HepG2 (cell line): ENCODE data around the gene RGS14.

Source experiments
- CBX2 ChIP-seq, 2 experiments: fragments of 200-600 bp in 1 of 2; sonication (generic); formaldehyde crosslinking in 1 of 2; IDR thresholded peaks; 2 replicates each; pipeline versions ENCODE4 v1.7.0 to v1.8.1; 2018 to 2022; ENCODE audit warnings: low read depth in 2 of 2, low read length in 1 of 2, mild to moderate bottlenecking in 1 of 2, missing genetic modification reagents in 1 of 2
- GFI1 ChIP-seq: sonication (generic); formaldehyde crosslinking; IDR thresholded peaks from 2 replicates; pipeline ENCODE4 v1.5.0; 2020; ENCODE audit warnings: missing genetic modification reagents, mild to moderate bottlenecking, borderline replicate concordance
- HMGXB4 ChIP-seq, 2 experiments: sonication (generic) in 1 of 2; formaldehyde crosslinking in 1 of 2; IDR thresholded peaks; 2 replicates each; pipeline versions ENCODE4 v1.4.0 to v1.6.1; 2018 to 2020; ENCODE audit warnings: missing genetic modification reagents in 2 of 2, borderline replicate concordance in 1 of 2, low read depth in 1 of 2, mild to moderate bottlenecking in 1 of 2, missing biosample characterization in 1 of 2
- MTA3 ChIP-seq: sonication (generic); formaldehyde crosslinking; IDR thresholded peaks from 2 replicates; pipeline ENCODE4 v1.4.0; 2020; ENCODE audit warnings: missing genetic modification reagents
- RORA ChIP-seq: sonication (generic); formaldehyde crosslinking; IDR thresholded peaks from 2 replicates; pipeline ENCODE4 v1.5.0; 2020; ENCODE audit warnings: mild to moderate bottlenecking, missing genetic modification reagents, moderate library complexity
- ZBTB1 ChIP-seq: sonication (generic); formaldehyde crosslinking; IDR thresholded peaks from 2 replicates; pipeline ENCODE4 v1.4.0; 2020; ENCODE audit warnings: missing genetic modification reagents, borderline replicate concordance
- ZNF619 ChIP-seq: sonication (generic); formaldehyde crosslinking; IDR thresholded peaks from 2 replicates; pipeline ENCODE4 v1.4.0; 2020; ENCODE audit warnings: mild to moderate bottlenecking, missing genetic modification reagents
- ZNF747 ChIP-seq: sonication (generic); formaldehyde crosslinking; IDR thresholded peaks from 2 replicates; pipeline ENCODE4 v1.8.1; 2023; ENCODE audit warnings: missing genetic modification reagents, mild to moderate bottlenecking, borderline replicate concordance
- TF ChIP-seq, protein P1 (sequence below): sonication (generic); formaldehyde crosslinking; IDR thresholded peaks from 2 replicates; pipeline ENCODE4 v1.5.0; 2020; ENCODE audit warnings: mild to moderate bottlenecking, missing genetic modification reagents, moderate library complexity
- TF ChIP-seq, protein P2 (sequence below): sonication (generic); formaldehyde crosslinking; IDR thresholded peaks from 2 replicates; pipeline ENCODE4 v1.4.0; 2020; ENCODE audit warnings: mild to moderate bottlenecking, missing genetic modification reagents, borderline replicate concordance
- TF ChIP-seq, protein P3 (sequence below): sonication (generic); formaldehyde crosslinking; IDR thresholded peaks from 2 replicates; pipeline ENCODE4 v1.4.0; 2020; ENCODE audit warnings: missing genetic modification reagents

DNA sequence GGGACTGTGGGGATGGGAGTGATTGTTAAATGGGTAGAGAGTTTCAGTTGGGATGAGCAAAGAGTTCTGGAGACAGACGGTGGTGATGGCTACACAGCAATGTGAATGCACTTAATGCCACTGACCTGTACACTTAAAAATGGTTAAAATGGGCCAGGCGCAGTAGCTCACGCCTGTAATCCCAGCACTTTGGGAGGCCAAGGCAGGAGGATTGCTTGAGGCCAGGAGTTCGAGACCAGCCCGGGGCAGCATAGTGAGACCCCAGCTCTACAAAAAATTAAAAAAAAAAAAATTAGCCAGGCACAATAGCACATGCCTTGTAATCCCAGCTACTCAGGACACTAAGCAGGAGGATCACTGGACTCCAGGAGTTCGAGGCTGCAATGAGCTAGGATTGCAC lies 13.9 kb upstream of the RGS14 start:
- TF ChIP-seq, protein P1, sequence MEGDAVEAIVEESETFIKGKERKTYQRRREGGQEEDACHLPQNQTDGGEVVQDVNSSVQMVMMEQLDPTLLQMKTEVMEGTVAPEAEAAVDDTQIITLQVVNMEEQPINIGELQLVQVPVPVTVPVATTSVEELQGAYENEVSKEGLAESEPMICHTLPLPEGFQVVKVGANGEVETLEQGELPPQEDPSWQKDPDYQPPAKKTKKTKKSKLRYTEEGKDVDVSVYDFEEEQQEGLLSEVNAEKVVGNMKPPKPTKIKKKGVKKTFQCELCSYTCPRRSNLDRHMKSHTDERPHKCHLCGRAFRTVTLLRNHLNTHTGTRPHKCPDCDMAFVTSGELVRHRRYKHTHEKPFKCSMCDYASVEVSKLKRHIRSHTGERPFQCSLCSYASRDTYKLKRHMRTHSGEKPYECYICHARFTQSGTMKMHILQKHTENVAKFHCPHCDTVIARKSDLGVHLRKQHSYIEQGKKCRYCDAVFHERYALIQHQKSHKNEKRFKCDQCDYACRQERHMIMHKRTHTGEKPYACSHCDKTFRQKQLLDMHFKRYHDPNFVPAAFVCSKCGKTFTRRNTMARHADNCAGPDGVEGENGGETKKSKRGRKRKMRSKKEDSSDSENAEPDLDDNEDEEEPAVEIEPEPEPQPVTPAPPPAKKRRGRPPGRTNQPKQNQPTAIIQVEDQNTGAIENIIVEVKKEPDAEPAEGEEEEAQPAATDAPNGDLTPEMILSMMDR = no peak
- TF ChIP-seq HMGXB4 (CRISPR knock-in tag; IDR thresholded peaks at IDR 0.05; ENCODE audit: borderline replicate concordance in 1 of 2, low read depth in 1 of 2) = no peak
- TF ChIP-seq, protein P2, sequence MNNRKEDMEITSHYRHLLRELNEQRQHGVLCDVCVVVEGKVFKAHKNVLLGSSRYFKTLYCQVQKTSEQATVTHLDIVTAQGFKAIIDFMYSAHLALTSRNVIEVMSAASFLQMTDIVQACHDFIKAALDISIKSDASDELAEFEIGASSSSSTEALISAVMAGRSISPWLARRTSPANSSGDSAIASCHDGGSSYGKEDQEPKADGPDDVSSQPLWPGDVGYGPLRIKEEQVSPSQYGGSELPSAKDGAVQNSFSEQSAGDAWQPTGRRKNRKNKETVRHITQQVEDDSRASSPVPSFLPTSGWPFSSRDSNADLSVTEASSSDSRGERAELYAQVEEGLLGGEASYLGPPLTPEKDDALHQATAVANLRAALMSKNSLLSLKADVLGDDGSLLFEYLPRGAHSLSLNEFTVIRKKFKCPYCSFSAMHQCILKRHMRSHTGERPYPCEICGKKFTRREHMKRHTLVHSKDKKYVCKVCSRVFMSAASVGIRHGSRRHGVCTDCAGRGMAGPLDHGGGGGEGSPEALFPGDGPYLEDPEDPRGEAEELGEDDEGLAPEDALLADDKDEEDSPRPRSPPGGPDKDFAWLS (CRISPR knock-in tag) = no peak
- TF ChIP-seq MTA3 (CRISPR knock-in tag) = no peak
- no peak for TF ChIP-seq ZNF619
- no peak for TF ChIP-seq ZBTB1 (CRISPR knock-in tag)
- no peak for TF ChIP-seq RORA (CRISPR knock-in tag)
- no peak for TF ChIP-seq ZNF747 (CRISPR knock-in tag)
- TF ChIP-seq, protein P3, sequence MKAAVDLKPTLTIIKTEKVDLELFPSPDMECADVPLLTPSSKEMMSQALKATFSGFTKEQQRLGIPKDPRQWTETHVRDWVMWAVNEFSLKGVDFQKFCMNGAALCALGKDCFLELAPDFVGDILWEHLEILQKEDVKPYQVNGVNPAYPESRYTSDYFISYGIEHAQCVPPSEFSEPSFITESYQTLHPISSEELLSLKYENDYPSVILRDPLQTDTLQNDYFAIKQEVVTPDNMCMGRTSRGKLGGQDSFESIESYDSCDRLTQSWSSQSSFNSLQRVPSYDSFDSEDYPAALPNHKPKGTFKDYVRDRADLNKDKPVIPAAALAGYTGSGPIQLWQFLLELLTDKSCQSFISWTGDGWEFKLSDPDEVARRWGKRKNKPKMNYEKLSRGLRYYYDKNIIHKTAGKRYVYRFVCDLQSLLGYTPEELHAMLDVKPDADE (CRISPR knock-in tag) = no peak
- TF ChIP-seq CBX2 (IDR thresholded peaks at IDR 0.05; ENCODE audit: low read depth, low read length) = no peak
- no peak for TF ChIP-seq CBX2 (CRISPR knock-in tag; IDR thresholded peaks at IDR 0.05; ENCODE audit: low read depth)
- no peak for TF ChIP-seq GFI1
